LNCAP (cell line): Measurements from ENCODE around the gene DNAH1.

Source experiments
- TF ChIP-seq, protein P1 (sequence below): fragments of 450-650 bp; IDR thresholded peaks from 2 replicates; pipeline ENCODE4 v1.5.1; 2017; ENCODE audit warnings: mild to moderate bottlenecking

DNAH1 gene

DNA sequence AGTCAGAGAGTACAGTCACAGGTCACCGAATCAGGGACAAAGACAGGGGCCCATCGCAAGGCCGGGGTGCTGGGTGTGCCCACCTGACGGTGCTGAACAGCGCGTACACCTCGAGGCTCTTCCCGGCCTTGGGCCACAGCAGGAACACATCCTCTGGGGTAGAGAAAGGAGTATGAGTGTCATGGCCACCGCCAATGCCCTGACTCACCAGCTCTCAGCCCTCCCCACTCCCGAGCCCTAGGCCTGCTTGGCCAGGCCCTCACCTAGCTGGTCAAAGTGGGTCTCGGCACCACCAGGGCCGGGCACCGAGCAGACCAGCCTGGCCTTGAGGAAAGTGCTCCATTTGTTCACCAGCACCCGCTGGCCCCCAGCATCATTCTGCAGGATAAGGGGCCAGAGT is 124.6 kb downstream of the DNAH1 start:
- TF ChIP-seq, protein P1, sequence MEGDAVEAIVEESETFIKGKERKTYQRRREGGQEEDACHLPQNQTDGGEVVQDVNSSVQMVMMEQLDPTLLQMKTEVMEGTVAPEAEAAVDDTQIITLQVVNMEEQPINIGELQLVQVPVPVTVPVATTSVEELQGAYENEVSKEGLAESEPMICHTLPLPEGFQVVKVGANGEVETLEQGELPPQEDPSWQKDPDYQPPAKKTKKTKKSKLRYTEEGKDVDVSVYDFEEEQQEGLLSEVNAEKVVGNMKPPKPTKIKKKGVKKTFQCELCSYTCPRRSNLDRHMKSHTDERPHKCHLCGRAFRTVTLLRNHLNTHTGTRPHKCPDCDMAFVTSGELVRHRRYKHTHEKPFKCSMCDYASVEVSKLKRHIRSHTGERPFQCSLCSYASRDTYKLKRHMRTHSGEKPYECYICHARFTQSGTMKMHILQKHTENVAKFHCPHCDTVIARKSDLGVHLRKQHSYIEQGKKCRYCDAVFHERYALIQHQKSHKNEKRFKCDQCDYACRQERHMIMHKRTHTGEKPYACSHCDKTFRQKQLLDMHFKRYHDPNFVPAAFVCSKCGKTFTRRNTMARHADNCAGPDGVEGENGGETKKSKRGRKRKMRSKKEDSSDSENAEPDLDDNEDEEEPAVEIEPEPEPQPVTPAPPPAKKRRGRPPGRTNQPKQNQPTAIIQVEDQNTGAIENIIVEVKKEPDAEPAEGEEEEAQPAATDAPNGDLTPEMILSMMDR = no peak

DNA sequence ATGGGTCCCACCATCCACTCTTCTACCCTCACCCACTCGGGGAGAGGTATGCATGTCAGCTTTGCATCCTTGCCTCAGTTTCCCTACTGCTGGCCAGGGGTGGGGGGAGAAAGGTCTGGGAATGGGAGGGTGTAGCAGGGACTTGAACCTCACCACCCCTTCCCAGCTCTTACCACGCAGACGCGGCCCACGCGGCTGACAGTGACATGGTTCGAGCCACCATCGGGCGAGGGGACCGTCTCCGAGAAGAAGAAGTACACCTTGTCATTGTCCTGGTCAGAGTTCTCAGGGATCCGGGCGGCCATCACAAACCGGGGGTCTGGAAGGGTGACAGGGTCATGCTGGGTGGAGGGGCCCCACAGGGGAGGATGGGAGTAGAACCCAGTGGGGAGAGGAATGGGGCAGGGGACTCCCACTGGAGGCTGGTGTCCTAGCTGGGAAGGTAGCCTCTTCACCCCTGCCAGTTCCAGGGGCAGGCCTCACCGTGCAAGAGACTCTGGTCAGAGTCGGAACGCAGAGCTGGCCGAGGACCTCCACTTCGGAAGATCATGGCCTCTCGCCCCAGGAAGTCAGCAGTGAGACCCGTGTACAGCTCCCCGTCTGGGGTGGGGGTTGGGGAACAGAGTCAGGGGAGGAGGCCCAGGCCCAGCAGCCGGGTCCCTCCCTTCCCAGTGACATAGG is 125.1 kb downstream of the DNAH1 start:
- TF ChIP-seq, protein P1 = no peak

DNA sequence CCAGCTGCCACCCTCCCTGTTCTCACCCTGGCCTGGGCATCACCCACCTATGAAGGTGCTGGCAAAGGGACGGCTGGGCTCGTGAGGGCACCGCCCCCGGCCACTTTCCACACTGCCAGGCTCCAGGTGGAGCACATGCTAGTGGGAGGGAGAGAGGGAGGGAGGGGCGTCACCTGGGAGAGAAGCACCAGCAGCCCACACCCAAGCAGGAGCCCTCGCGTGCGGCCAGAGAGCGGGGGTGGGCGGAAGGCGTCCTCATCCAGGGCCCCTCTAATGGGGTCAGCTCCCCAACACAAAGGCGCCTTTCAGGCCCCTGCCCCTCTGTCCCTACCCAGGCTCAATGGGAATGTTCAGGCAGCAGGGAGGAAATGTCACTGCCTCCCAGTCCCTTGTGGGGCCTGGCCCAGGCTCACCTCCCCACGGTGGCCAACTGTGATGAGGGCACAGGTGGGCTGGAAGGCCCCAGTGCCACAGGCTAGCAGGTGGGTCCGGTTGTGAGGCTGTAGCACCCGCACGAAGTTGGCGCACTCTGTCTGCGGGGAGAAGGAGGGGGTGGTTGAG is 125.7 kb downstream of the DNAH1 start:
- TF ChIP-seq, protein P1 = no peak

DNA sequence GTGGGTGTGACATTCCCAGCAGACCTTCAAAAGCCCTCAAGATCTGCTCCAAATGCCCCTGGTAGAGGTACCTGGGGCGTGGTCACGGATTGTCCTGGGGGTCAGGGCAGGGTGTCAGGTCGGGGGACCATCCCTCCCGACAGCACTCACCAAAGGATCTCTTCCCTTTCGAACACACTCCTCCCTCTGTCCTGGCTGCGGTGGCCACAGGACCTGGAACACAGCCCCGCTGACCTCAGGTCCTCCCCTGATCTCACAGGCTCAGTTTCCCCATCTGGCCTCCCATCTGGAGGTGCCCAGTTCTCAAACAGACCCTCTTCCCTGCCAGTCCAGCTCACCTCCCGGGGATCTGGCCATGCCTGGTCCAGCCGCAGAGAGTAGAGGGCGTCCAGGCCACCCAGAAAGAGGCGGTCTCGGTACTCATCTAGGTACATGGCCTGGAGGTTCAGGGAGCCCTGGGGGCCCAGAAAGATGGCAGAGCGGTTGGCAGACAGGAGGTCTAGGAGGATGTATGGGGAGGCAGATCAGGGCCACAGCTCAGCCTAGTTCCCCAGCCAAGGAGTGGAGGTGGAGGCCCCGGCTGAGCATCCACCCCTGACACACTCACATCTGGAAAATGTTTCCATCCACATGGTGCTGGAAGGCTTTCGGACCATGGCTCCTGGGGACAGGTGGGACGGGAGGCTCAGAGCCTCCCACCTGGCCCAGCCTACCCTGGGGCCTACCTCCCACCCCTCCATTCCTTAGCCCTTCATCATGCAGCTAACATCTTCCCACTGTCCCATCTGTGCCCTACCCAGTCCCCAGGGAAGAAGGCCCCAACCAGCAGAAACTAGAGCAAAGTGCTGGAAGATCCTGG is 126.5 kb downstream of the DNAH1 start:
- TF ChIP-seq, protein P1 = no peak

DNA sequence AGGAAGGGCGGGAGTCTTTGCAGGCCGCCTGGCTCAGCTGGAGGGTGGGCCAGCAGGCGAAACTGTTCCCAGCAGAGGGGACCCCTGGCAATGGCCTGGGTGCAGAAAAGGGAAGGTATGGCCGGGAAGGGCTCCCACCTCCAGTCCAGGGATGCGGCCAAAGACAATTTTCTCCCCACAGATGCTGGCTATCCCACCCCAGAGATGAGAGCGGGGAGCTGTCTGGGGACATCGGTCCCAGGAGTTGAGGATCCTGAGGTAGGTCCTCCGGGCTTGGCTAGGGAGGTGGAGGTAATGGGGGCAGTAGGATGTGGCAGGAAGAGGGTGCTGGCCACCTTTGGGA is 127.1 kb downstream of the DNAH1 start:
- TF ChIP-seq, protein P1 = no peak

DNA sequence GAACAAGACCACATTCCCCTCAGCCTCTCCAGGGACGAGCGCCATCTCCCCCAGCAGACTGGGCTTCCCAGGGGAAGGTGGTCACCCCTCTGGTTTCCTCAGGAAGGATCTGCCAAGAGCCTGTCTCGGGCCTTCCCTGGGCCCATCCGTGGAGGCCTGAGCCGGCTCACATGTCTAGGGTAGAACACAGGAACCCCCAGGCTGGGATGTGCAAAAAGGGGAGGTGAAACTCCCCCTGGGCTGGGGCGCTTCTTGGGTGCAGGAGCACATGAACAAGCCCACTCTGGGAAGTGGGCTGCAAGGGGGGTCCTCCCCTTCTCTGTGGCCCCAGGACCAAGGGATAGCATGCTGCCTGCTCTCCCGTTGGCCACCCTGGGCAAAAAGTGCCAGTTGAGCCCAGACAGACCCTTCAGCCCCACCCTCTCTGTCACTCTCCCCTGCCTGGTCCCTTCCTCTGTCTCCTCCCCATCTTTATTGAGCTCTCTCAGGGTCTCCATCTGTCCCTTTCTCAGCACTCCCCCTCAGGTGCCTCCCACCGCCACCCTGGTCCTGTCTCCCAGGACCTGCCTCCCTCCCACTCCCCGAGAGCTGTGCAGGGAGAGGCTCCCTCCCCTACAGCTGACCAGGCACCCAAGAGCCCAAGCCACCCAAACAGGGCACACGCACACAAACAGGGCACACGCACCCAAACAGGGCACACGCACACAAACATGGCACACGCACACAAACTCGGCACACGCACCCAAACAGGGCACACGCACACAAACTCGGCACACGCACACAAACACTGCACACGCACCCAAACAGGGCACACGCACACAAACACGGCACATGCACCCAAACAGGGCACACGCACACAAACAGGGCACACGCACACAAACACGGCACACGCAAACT is 127.9 kb downstream of the DNAH1 start:
- TF ChIP-seq, protein P1 = no peak
